ENCODE measurements around the gene PLPPR2.

- peak; percentile 73 for TF ChIP-seq CTCF (conservative IDR thresholded peaks at IDR 0.05; ENCODE audit: low read length)
- TF ChIP-seq EZH2phosphoT487 (IDR thresholded peaks at IDR 0.05; ENCODE audit: borderline replicate concordance), result no peak
Measured at GRCh38 chr19:11382898-11383705, 27.9 kb downstream of the PLPPR2 start.

All from Loucy (cell line).